K562 (cell line): ENCODE results near the gene CGB8. TPM values are rescaled to one million over a fixed set of nuclear protein-coding genes. Genes with fewer than 3 reads are reported as not detected.
A peak's percentile ranks its signal among the peaks of the same experiment; 100 is the strongest.

ENCODE experiments used
- ARID1B ChIP-seq: fragments of 450-650 bp; IDR thresholded peaks from 2 replicates; pipeline ENCODE4 v1.6.1; 2016; ENCODE audit warnings: antibody characterized with exemption, mild to moderate bottlenecking, inconsistent platforms
- ARID3A ChIP-seq: IDR thresholded peaks from 2 replicates; pipeline ENCODE4 v1.6.1; 2012; ENCODE audit warnings: low read depth, low read length, improper control_type of control experiment, borderline replicate concordance
- DACH1 ChIP-seq: fragments of 450-650 bp; IDR thresholded peaks from 2 replicates; pipeline ENCODE4 v1.6.1; 2018; ENCODE audit not compliant: partially characterized antibody
- ELF2 ChIP-seq: fragments of 250-450 bp; sonication (Bioruptor Pico); IDR thresholded peaks from 2 replicates; pipeline ENCODE4 v1.5.0; 2021; ENCODE audit warnings: mild to moderate bottlenecking
- ETS2 ChIP-seq: IDR thresholded peaks from 2 replicates; pipeline ENCODE4 v1.6.1; 2016; ENCODE audit warnings: borderline replicate concordance, missing genetic modification characterization, mild to moderate bottlenecking, moderate library complexity, missing compliant biosample characterization; ENCODE audit not compliant: poor library complexity, severe bottlenecking
- GTF3C2 ChIP-seq: IDR thresholded peaks from 3 replicates; pipeline ENCODE4 v1.6.1; 2011; ENCODE audit warnings: borderline replicate concordance, mild to moderate bottlenecking, moderate library complexity; ENCODE audit not compliant: insufficient read length; ENCODE audit errors: extremely low read depth
- HDAC1 ChIP-seq, 2 experiments: fragments of 450-650 bp; IDR thresholded peaks; 2 replicates each; pipeline ENCODE4 v1.6.1; 2016 to 2017; ENCODE audit warnings: inconsistent platforms in 1 of 2, mild to moderate bottlenecking in 1 of 2, moderate library complexity in 1 of 2
- HMGN3 ChIP-seq: IDR thresholded peaks from 2 replicates; pipeline ENCODE4 v1.6.1; 2011; ENCODE audit warnings: borderline replicate concordance, low read depth, mild to moderate bottlenecking, mixed read lengths, low read length; ENCODE audit not compliant: insufficient read length; ENCODE audit errors: extremely low read depth
- HOXB6 ChIP-seq: fragments of 250-450 bp; sonication (Bioruptor Pico); IDR thresholded peaks from 2 replicates; pipeline ENCODE4 v1.5.1; 2022; ENCODE audit warnings: mild to moderate bottlenecking, borderline replicate concordance
- ILF3 ChIP-seq: fragments of 450-650 bp; IDR thresholded peaks from 2 replicates; pipeline ENCODE4 v1.6.1; 2018; ENCODE audit warnings: antibody characterized with exemption, mild to moderate bottlenecking, moderate library complexity, borderline replicate concordance
- KDM4B ChIP-seq, 2 experiments: fragments of 450-650 bp in 1 of 2; sonication (generic) in 1 of 2; IDR thresholded peaks; 2 replicates each; pipeline ENCODE4 v1.6.1; 2016 to 2017; ENCODE audit warnings: borderline replicate concordance in 2 of 2, antibody characterized with exemption in 1 of 2, low read depth in 1 of 2, mild to moderate bottlenecking in 1 of 2
- KDM5B ChIP-seq: fragments of 200-600 bp; sonication (generic); IDR thresholded peaks from 2 replicates; pipeline ENCODE4 v1.6.1; 2012; ENCODE audit warnings: low read depth, mild to moderate bottlenecking, moderate library complexity, low read length, control low read depth, inconsistent platforms; ENCODE audit not compliant: insufficient replicate concordance
- KHSRP ChIP-seq: fragments of 450-650 bp; IDR thresholded peaks from 2 replicates; pipeline ENCODE4 v1.6.1; 2017
- MECOM ChIP-seq: fragments of 250-450 bp; sonication (Bioruptor Pico); IDR thresholded peaks from 2 replicates; pipeline ENCODE4 v1.8.0; 2022; ENCODE audit warnings: inconsistent platforms
- NELFE ChIP-seq: IDR thresholded peaks from 2 replicates; pipeline ENCODE4 v1.6.1; 2011; ENCODE audit warnings: mild to moderate bottlenecking; ENCODE audit not compliant: insufficient read depth, insufficient read length
- NFE2L1 ChIP-seq: fragments of 450-650 bp; IDR thresholded peaks from 2 replicates; pipeline ENCODE4 v1.6.1; 2016; ENCODE audit warnings: missing genetic modification characterization, low read depth, mild to moderate bottlenecking, missing compliant biosample characterization, moderate library complexity, borderline replicate concordance
- PRPF4 ChIP-seq: fragments of 200-400 bp; formaldehyde crosslinking; IDR thresholded peaks from one replicate; pipeline ENCODE4 v1.6.1; 2017; ENCODE audit warnings: low read length, low read depth, mild to moderate bottlenecking; ENCODE audit not compliant: insufficient read depth, poor library complexity, severe bottlenecking
- STAT6 ChIP-seq: sonication (generic); formaldehyde crosslinking; IDR thresholded peaks from 2 replicates; pipeline ENCODE4 v1.8.1; 2023; ENCODE audit warnings: mild to moderate bottlenecking, missing genetic modification reagents
- ZNF143 ChIP-seq: sonication (generic); formaldehyde crosslinking; IDR thresholded peaks from 2 replicates; pipeline ENCODE4 v1.9.0; 2022; ENCODE audit warnings: mild to moderate bottlenecking, missing genetic modification reagents
- ZNF431 ChIP-seq: sonication (generic); formaldehyde crosslinking; IDR thresholded peaks from 2 replicates; pipeline ENCODE4 v1.8.0; 2022; ENCODE audit warnings: mild to moderate bottlenecking, missing genetic modification reagents
- ZNF764 ChIP-seq: fragments of 250-450 bp; sonication (Bioruptor Pico); IDR thresholded peaks from 2 replicates; pipeline ENCODE4 v1.4.0; 2020; ENCODE audit warnings: low read depth, mild to moderate bottlenecking, moderate library complexity
- polyA plus RNA-seq, 8 experiments: library from polyadenylated mRNA; depleted of rRNA in 4 of 8; stranded (reverse) in 5 of 8; unstranded in 3 of 8; fragments of >200 nt; fragmentation: Nextera tagmentation in 2 of 8; fragmentation: Illumina TruSeq in 1 of 8; extraction: Ambion mirVana in 2 of 8; extraction: Trizol in 1 of 8; gene quantifications; 2 replicates each; pipeline versions ENCODE4 v1.2.1 to v1.2.3, GENCODE V29; 2011 to 2014; ENCODE audit warnings: inconsistent platforms in 1 of 8, missing spikeins in 1 of 8
- total RNA-seq, 7 experiments: library from RNA; depleted of rRNA in 6 of 7; stranded (reverse); fragments of >200 nt in 6 of 7; fragmentation: Illumina TruSeq in 2 of 7; extraction: Trizol in 2 of 7; gene quantifications; 2 replicates each; pipeline versions ENCODE4 v1.2.1 to v1.2.3, GENCODE V29; 2011 to 2021; ENCODE audit warnings: low replicate concordance in 1 of 7

The CGB8 gene
- total and polyA plus RNA-seq, 9 of the 15 experiments (the other 6 are each of a cell fraction or from before 2014, with no cell fraction given) = not detected

- TF ChIP-seq ARID3A (no peak), KDM4B (IDR thresholded peaks at IDR 0.05; ENCODE audit: borderline replicate concordance in 2 of 2, low read depth in 1 of 2) (no peak), DACH1 (no peak), ETS2 (no peak), NFE2L1 (no peak), NELFE (no peak), ARID1B (no peak), MECOM (CRISPR knock-in tag) (no peak), KHSRP (no peak), ILF3 (no peak), HMGN3 (no peak), ELF2 (CRISPR knock-in tag) (0 out of 2 replicates have a peak, but pooled peaks have one; percentile 33), HDAC1 (IDR thresholded peaks at IDR 0.05) (no peak), HOXB6 (CRISPR knock-in tag) (no peak), GTF3C2 (no peak), STAT6 (CRISPR knock-in tag) (no peak), ZNF764 (CRISPR knock-in tag) (no peak), KDM5B (no peak), PRPF4 (no peak), ZNF143 (CRISPR knock-in tag) (no peak), ZNF431 (CRISPR knock-in tag) (no peak)
Observed at GRCh38 chr19:49017666-49018351, 31.1 kb downstream of the CGB8 start (continued).
